A673 (cell line): ENCODE measurements around the gene DISP3. TPM values are rescaled to one million over a fixed set of nuclear protein-coding genes. Genes with fewer than 3 reads are reported as not detected.

Experiments used
- BruUV-seq: library from RNA; stranded (reverse); fragments of 400-500 nt; replicated peaks from 2 replicates; lab custom pipeline; 2021; lab: Mats Ljungman, UMichigan
- CTCF ChIA-PET: fragments of 300-600 bp; sonication (Branson Sonifier 250); formaldehyde crosslinking; loops from one replicate; lab custom pipeline; 2022; ENCODE audit warnings: antibody characterized with exemption; lab: Charles Lee
- POLR2A ChIA-PET: fragments of 300-600 bp; sonication (Branson Sonifier 250); formaldehyde crosslinking; loops from one replicate; lab custom pipeline; 2022; ENCODE audit warnings: antibody characterized with exemption; ENCODE audit not compliant: low non-redundant PET; lab: Charles Lee
- DNase-seq: peaks from one replicate; pipeline ENCODE4 v3.0.0-alpha.2; 2015; ENCODE audit warnings: low spot score
- H3K27ac ChIP-seq: fragments of 200-600 bp; sonication (generic); 2 replicates; pipeline ENCODE4 v1.5.1; 2016; ENCODE audit warnings: mixed run types, low read depth, mild to moderate bottlenecking, mixed read lengths, antibody characterized with exemption, low read length; ENCODE audit not compliant: poor library complexity, severe bottlenecking
- H3K27me3 ChIP-seq: fragments of 200-600 bp; sonication (generic); replicated peaks from 2 replicates; pipeline ENCODE4 v1.6.1; 2017; ENCODE audit warnings: mixed run types, low read depth, mild to moderate bottlenecking, mixed read lengths, antibody characterized with exemption, low read length; ENCODE audit not compliant: insufficient read depth, poor library complexity
- H3K36me3 ChIP-seq: fragments of 200-600 bp; sonication (generic); 2 replicates; pipeline ENCODE4 v1.6.1; 2016; ENCODE audit warnings: mixed run types, mild to moderate bottlenecking, mixed read lengths, antibody characterized with exemption, low read length; ENCODE audit not compliant: insufficient read depth, poor library complexity, severe bottlenecking
- H3K4me1 ChIP-seq: fragments of 200-600 bp; sonication (generic); 2 replicates; pipeline ENCODE4 v1.6.1; 2017; ENCODE audit warnings: mixed run types, mild to moderate bottlenecking, mixed read lengths, antibody characterized with exemption, low read length; ENCODE audit not compliant: insufficient read depth, poor library complexity, severe bottlenecking
- H3K4me3 ChIP-seq: fragments of 200-600 bp; sonication (generic); 2 replicates; pipeline ENCODE4 v1.5.1; 2016; ENCODE audit warnings: low read depth, mixed run types, mild to moderate bottlenecking, mixed read lengths, low read length; ENCODE audit not compliant: poor library complexity, severe bottlenecking
- H3K9me3 ChIP-seq: fragments of 200-600 bp; sonication (generic); 2 replicates; pipeline ENCODE4 v1.6.1; 2016; ENCODE audit warnings: mixed run types, low read depth, mild to moderate bottlenecking, mixed read lengths, antibody characterized with exemption, low read length; ENCODE audit not compliant: poor library complexity, severe bottlenecking
- CTCF ChIP-seq: fragments of 300-800, 200-600 bp; sonication (generic); conservative IDR thresholded peaks from 2 replicates; pipeline ENCODE4 v1.5.1; 2017; ENCODE audit warnings: low read depth, mild to moderate bottlenecking, antibody characterized with exemption, low read length, moderate library complexity, mixed read lengths
- EZH2 ChIP-seq: fragments of 200-600 bp; sonication (generic); IDR thresholded peaks from 2 replicates; pipeline ENCODE4 v1.6.1; 2017; ENCODE audit warnings: borderline replicate concordance, low read depth, mild to moderate bottlenecking, mixed read lengths, antibody characterized with exemption, low read length; ENCODE audit not compliant: poor library complexity, severe bottlenecking
- intact Hi-C: fragments of 100-400 bp; cut with micrococcal nuclease; formaldehyde crosslinking; loops from one replicate; pipeline ENCODE4 v1.10.0; 2022; ENCODE audit not compliant: unreplicated experiment
- total RNA-seq: library from RNA; stranded (reverse); gene quantifications from 2 replicates; pipeline ENCODE4 v1.2.3, GENCODE V29; 2021

The DISP3 gene
- total RNA-seq, 1 experiment from 2014 or later = 0.49 TPM

GRCh38 chr1:11571906-11572616 lies 93.1 kb downstream of the DISP3 start:
- DNase-seq = peak; percentile 15
- Histone ChIP-seq H3K27me3 (peaks cover 56% of the 10 kb centered on the region), H3K27ac (no peak overlapping the region), H3K36me3 (no peaks in the 10 kb centered on the region), H3K4me1 (no peaks in the 10 kb centered on the region), H3K4me3 (no peak overlapping the region), H3K9me3 (no peaks in the 10 kb centered on the region)
- CTCF ChIA-PET = interaction anchor here (0.9 kb wide), 1 partner anchor 310 kb away, joined by 3 read pairs; the partner anchor contains the start of gene MTOR
- no TSS peak for BruUV-seq
- TF ChIP-seq EZH2 (no peak), CTCF (peak; percentile 50)
- intact Hi-C loops = no loop called here
- POLR2A ChIA-PET = no interaction called here

- DNase-seq = no peak
- Histone ChIP-seq H3K9me3 (no peaks in the 10 kb centered on the region), H3K4me1 (no peaks in the 10 kb centered on the region), H3K36me3 (no peaks in the 10 kb centered on the region), H3K4me3 (no peak overlapping the region), H3K27ac (no peak overlapping the region), H3K27me3 (peaks cover 55% of the 10 kb centered on the region)
- ChIA-PET POLR2A (no interaction called here), CTCF (interaction anchor here (0.9 kb wide), 1 partner anchor 311 kb away, joined by 3 read pairs; the partner anchor contains the start of gene MTOR)
- TF ChIP-seq EZH2 (no peak), CTCF (no peak)
- no TSS peak for BruUV-seq
- intact Hi-C loops = no loop called here
These were observed 94.2 kb downstream of the DISP3 start for GRCh38 chr1:11573116-11573692.

GRCh38 chr1:11575553-11575952 lies 96.6 kb downstream of the DISP3 start:
- no TSS peak for BruUV-seq
- ChIA-PET POLR2A (no interaction called here), CTCF (no interaction called here)
- H3K36me3 ChIP-seq = no peaks in the 10 kb centered on the region
- TF ChIP-seq EZH2 (no peak), CTCF (no peak)
- no peak for DNase-seq
- no peaks in the 10 kb centered on the region for H3K4me1 ChIP-seq
- H3K27ac ChIP-seq = no peak overlapping the region
- intact Hi-C loops = no loop called here
- no peak overlapping the region for H3K4me3 ChIP-seq
- H3K9me3 ChIP-seq = no peaks in the 10 kb centered on the region
- H3K27me3 ChIP-seq = peaks cover 45% of the 10 kb centered on the region
